ENCODE data around the gene ZNF462. TPM values are rescaled to one million over a fixed set of nuclear protein-coding genes. Genes with fewer than 3 reads are reported as not detected.

The ZNF462 gene
- total and polyA plus RNA-seq, 2 of the 13 experiments (the other 11 are each of a cell fraction or from before 2014, with no cell fraction given) = not detected

DNA sequence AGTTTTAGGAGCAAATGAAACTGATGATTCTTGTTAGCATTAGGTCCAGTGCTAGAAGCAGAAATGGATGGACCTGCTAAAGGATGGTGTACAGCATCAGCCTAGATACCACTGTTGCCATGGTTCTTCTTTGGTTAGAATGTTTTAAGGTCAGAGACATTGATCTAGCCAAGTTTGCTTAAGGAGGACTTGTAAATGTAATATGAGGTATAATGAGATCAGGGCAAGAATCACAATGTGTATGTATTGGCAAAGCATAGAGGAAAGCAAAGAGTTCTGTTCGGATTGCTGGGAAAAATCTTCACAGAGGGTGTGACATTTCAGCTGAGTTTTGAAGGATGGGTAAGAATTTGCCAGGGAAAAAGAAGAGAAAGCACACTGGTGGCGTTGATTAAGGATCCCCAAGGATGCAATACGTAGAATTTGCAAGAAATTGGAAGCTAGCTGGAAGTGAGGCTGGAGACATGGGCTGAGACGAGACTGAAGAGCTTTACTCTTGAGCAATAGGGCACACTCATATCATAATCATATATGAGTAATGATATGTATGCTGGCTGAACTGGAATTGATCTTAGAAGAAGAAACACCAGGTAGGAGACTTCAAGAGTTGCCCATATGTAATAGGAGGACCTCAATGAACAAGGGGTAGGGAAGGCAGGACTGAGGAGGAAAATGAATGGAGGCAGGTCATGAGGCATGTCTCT is 102.0 kb downstream of the ZNF462 start (continued):
- TF ChIP-seq, protein P1, sequence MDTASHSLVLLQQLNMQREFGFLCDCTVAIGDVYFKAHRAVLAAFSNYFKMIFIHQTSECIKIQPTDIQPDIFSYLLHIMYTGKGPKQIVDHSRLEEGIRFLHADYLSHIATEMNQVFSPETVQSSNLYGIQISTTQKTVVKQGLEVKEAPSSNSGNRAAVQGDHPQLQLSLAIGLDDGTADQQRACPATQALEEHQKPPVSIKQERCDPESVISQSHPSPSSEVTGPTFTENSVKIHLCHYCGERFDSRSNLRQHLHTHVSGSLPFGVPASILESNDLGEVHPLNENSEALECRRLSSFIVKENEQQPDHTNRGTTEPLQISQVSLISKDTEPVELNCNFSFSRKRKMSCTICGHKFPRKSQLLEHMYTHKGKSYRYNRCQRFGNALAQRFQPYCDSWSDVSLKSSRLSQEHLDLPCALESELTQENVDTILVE (CRISPR knock-in tag; IDR thresholded peaks at IDR 0.05) = no peak
- no peak for TF ChIP-seq ZSCAN21 (CRISPR knock-in tag; IDR thresholded peaks at IDR 0.05; ENCODE audit: borderline replicate concordance)
- TF ChIP-seq, protein P2, sequence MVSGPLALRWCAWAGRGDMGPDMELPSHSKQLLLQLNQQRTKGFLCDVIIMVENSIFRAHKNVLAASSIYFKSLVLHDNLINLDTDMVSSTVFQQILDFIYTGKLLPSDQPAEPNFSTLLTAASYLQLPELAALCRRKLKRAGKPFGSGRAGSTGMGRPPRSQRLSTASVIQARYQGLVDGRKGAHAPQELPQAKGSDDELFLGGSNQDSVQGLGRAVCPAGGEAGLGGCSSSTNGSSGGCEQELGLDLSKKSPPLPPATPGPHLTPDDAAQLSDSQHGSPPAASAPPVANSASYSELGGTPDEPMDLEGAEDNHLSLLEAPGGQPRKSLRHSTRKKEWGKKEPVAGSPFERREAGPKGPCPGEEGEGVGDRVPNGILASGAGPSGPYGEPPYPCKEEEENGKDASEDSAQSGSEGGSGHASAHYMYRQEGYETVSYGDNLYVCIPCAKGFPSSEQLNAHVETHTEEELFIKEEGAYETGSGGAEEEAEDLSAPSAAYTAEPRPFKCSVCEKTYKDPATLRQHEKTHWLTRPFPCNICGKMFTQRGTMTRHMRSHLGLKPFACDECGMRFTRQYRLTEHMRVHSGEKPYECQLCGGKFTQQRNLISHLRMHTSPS (CRISPR knock-in tag; IDR thresholded peaks at IDR 0.05; ENCODE audit: low read depth) = no peak
- TF ChIP-seq KLF11 (CRISPR knock-in tag; IDR thresholded peaks at IDR 0.05) = no peak
- TF ChIP-seq, protein P3, sequence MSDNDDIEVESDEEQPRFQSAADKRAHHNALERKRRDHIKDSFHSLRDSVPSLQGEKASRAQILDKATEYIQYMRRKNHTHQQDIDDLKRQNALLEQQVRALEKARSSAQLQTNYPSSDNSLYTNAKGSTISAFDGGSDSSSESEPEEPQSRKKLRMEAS (IDR thresholded peaks at IDR 0.05) = no peak

DNA sequence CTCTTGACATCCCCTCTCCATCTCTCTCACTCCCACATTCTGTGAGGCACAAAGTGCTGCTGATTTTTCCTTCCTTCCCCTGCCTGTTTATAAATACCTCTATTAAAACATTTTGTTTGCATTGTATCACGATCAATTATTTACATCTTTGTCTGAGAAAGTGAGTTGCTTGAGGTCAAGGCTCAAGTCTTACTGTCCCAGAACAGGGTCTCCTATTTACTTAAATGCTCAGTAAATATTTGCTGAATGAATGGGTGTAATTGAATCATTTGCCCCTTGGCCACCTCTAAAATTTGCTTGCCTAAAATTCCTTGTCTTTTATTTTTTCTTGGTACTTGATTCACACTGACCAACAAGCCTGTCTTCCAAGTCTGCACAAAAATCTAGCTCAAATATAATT is 103.5 kb downstream of the ZNF462 start:
- no peak for FAIRE-seq
- ATAC-seq = no peak
- no peak overlapping the region for H3K9ac ChIP-seq (ENCODE audit: insufficient read depth, low read depth, low read length)
- no peak overlapping the region for H3K4me2 ChIP-seq (ENCODE audit: low read depth, low read length)
- H3K4me1 ChIP-seq (ENCODE audit: insufficient read depth, low read length) = no peaks in the 10 kb centered on the region
- H3K27ac ChIP-seq (ENCODE audit: extremely low read length, insufficient read depth, low read length) = no peak overlapping the region
- in situ Hi-C loops (cut with HindIII; ENCODE audit: extremely low pct_ligation_motif_present, low pct_unique_long_range_greater_than_20kb) = no loop called here
- intact Hi-C loops (cut with micrococcal nuclease; ENCODE audit: unreplicated experiment) = no loop called here
- WGBS (ENCODE audit: low lambda C conversion rate) = 9% methylated on average over 1 of the region's 1 CpG
- H3K36me3 ChIP-seq (replicated peaks in 1 of 2; ENCODE audit: control insufficient read depth in 1 of 2, insufficient read depth in 2 of 2, low read length in 2 of 2) = no peaks in the 10 kb centered on the region
- POLR2A ChIA-PET = no interaction called here
- no peak overlapping the region for H2AFZ ChIP-seq (ENCODE audit: low read length)
- no peaks in the 10 kb centered on the region for H4K20me1 ChIP-seq (ENCODE audit: insufficient read depth, low read length)
- H3K79me2 ChIP-seq (ENCODE audit: insufficient read depth, low read length) = no peaks in the 10 kb centered on the region
- H3K4me3 ChIP-seq (replicated peaks in 1 of 3; ENCODE audit: insufficient read depth in 1 of 3, low read depth in 2 of 3, low read length in 3 of 3) = no peak overlapping the region
- H3K9me3 ChIP-seq (ENCODE audit: low read length) = no peaks in the 10 kb centered on the region
- CTCF ChIA-PET (ENCODE audit: low intra/inter-chr PET ratio, low total read pairs) = no interaction called here
- BruUV-seq (replicated peaks) = no TSS peak
- no peak for DNase-seq (ENCODE audit: low spot score)
- no peaks in the 10 kb centered on the region for H3K27me3 ChIP-seq (ENCODE audit: control insufficient read depth in 1 of 2, insufficient read depth in 2 of 2, low read length in 2 of 2)
- no peak for TF ChIP-seq RFXANK (CRISPR knock-in tag; IDR thresholded peaks at IDR 0.05)
- no peak for TF ChIP-seq KLF12 (CRISPR knock-in tag; IDR thresholded peaks at IDR 0.05; ENCODE audit: borderline replicate concordance)
- no peak for TF ChIP-seq ZBTB21 (CRISPR knock-in tag; IDR thresholded peaks at IDR 0.05)
- no peak for TF ChIP-seq ZNF749 (CRISPR knock-in tag; IDR thresholded peaks at IDR 0.05; ENCODE audit: borderline replicate concordance)
- no peak for TF ChIP-seq GPN1 (CRISPR knock-in tag; IDR thresholded peaks at IDR 0.05; ENCODE audit: borderline replicate concordance)
- TF ChIP-seq DMAP1 (CRISPR knock-in tag; IDR thresholded peaks at IDR 0.05) = no peak
- TF ChIP-seq ELF3 (CRISPR knock-in tag; IDR thresholded peaks at IDR 0.05) = no peak
- no peak for TF ChIP-seq MED13 (CRISPR knock-in tag; IDR thresholded peaks at IDR 0.05)
